Measurements from ENCODE around the gene MAL. TPM values are rescaled to one million over a fixed set of nuclear protein-coding genes. Genes with fewer than 3 reads are reported as not detected.

The MAL gene
- total RNA-seq, 1 experiment from 2014 or later = 1.6 TPM

DNA sequence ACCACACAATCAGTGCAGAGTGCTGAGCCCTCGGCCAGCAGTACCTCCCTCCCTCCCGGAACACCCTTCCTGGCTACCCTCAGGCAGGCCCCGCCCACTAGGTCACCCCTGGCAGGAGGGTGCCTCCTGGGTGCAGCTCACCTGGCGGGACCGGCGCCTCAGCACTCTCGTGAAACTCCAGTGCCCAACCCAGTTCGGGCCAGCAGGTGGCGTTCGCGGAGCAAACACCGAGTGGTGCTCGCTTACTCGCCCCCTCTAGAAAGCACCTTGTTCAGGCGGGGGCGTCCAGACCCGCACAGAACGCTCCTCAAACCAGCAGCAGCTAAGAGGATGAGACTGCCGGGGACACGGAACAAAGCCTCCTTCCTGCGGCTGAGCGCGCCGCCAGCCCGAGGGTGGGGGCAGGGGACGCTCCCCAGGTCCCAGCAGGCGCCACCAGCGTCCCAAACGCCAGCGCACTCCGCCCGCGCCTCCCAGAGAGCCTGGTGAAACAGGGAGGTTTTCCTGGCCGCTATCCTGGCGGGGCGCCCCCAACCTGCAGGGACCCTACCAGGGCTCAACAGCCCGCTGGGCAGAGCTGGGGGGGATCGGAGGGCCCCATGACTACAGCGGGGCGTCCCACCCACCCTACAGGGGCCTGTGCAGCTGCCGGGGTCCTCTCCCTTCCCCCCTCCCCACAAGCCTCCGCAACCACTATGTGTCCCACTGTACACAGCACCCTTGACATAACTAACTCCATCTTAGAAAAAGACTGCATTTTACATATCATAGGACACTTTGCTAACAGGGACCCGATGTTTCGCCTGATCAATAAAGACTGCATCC is 51.4 kb downstream of the MAL start:
- TF ChIP-seq, protein P1, sequence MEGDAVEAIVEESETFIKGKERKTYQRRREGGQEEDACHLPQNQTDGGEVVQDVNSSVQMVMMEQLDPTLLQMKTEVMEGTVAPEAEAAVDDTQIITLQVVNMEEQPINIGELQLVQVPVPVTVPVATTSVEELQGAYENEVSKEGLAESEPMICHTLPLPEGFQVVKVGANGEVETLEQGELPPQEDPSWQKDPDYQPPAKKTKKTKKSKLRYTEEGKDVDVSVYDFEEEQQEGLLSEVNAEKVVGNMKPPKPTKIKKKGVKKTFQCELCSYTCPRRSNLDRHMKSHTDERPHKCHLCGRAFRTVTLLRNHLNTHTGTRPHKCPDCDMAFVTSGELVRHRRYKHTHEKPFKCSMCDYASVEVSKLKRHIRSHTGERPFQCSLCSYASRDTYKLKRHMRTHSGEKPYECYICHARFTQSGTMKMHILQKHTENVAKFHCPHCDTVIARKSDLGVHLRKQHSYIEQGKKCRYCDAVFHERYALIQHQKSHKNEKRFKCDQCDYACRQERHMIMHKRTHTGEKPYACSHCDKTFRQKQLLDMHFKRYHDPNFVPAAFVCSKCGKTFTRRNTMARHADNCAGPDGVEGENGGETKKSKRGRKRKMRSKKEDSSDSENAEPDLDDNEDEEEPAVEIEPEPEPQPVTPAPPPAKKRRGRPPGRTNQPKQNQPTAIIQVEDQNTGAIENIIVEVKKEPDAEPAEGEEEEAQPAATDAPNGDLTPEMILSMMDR (conservative IDR thresholded peaks at IDR 0.05; ENCODE audit: low read depth, low read length) = peak; percentile 89
- no peak for TF ChIP-seq EZH2 (IDR thresholded peaks at IDR 0.05; ENCODE audit: low read length, unreplicated experiment)
- no peaks in the 10 kb centered on the region for H3K36me3 ChIP-seq (ENCODE audit: low read depth, low read length)
- H3K4me1 ChIP-seq (ENCODE audit: insufficient read depth, low read length) = peaks cover 10% of the 10 kb centered on the region; the same call in 1 of the 2 replicates
- H3K79me2 ChIP-seq (ENCODE audit: low read length) = no peaks in the 10 kb centered on the region
- intact Hi-C loops (cut with micrococcal nuclease) = loop anchor here (2.0 kb wide), 1 partner anchor 38 kb away; no protein-coding TSS in a partner anchor
- no peaks in the 10 kb centered on the region for H4K20me1 ChIP-seq (ENCODE audit: low read length)
- H2AFZ ChIP-seq (ENCODE audit: low read length) = peak overlapping the region; percentile 98
- TSS peak; percentile 26 for BruUV-seq (replicated peaks)
- no peaks in the 10 kb centered on the region for H3K27me3 ChIP-seq (ENCODE audit: low read length)
- no peaks in the 10 kb centered on the region for H3K9me2 ChIP-seq (replicated peaks; ENCODE audit: low read length)
- CTCF ChIA-PET = interaction anchor here (0.6 to 0.7 kb wide), 4 partner anchors 13 to 55 kb away, joined by 3 to 6 read pairs (median 4); no protein-coding TSS in a partner anchor
- peak overlapping the region; percentile 39 for H3K9ac ChIP-seq (ENCODE audit: low read length)
- ATAC-seq (peak; percentile 92), DNase-seq (peak; percentile 93)
- H3K9me3 ChIP-seq (ENCODE audit: low read length) = no peaks in the 10 kb centered on the region
- H3K27ac ChIP-seq (ENCODE audit: low read length) = no peak overlapping the region
- POLR2A ChIA-PET (ENCODE audit: unreplicated experiment) = no interaction called here
- no peaks in the 10 kb centered on the region for H3F3A ChIP-seq (ENCODE audit: low read length, unreplicated experiment)
- H3K4me3 ChIP-seq (ENCODE audit: low read length) = peak overlapping the region; percentile 84
- H3K4me2 ChIP-seq (ENCODE audit: low read length) = peak overlapping the region; percentile 99

DNA sequence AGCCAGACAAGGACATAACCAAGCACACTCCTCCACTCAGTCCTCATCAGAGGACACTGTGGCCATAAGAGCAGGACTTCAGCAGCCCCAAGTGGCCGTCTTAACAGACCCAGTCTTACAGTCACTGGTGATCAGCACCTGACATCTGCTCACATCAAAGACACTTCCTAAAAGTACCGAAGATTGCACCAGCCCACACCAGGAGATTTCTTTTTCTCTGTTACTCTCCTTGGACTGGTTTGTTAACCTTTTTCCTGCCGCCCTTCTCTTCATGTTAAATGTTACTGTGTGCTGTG is 52.0 kb downstream of the MAL start:
- peak; percentile 51 for ATAC-seq
- CTCF ChIA-PET = no interaction called here
- H3K4me2 ChIP-seq (ENCODE audit: low read length) = peak overlapping the region; percentile 99

More for the DNA sequence above, 52.0 kb downstream of the MAL start:
- Histone ChIP-seq H3F3A (ENCODE audit: low read length, unreplicated experiment) (no peaks in the 10 kb centered on the region), H3K9ac (ENCODE audit: low read length) (no peak overlapping the region), H3K4me3 (ENCODE audit: low read length) (peak overlapping the region; percentile 84; the same call in 1 of the 2 replicates), H4K20me1 (ENCODE audit: low read length) (no peaks in the 10 kb centered on the region), H3K27ac (ENCODE audit: low read length) (no peak overlapping the region), H3K4me1 (ENCODE audit: insufficient read depth, low read length) (peaks cover 10% of the 10 kb centered on the region; the same call in 1 of the 2 replicates), H3K9me2 (replicated peaks; ENCODE audit: low read length) (no peaks in the 10 kb centered on the region), H3K36me3 (ENCODE audit: low read depth, low read length) (no peaks in the 10 kb centered on the region), H3K9me3 (ENCODE audit: low read length) (no peaks in the 10 kb centered on the region), H3K79me2 (ENCODE audit: low read length) (no peaks in the 10 kb centered on the region), H3K27me3 (ENCODE audit: low read length) (no peaks in the 10 kb centered on the region), H2AFZ (ENCODE audit: low read length) (peak overlapping the region; percentile 98)
- intact Hi-C loops (cut with micrococcal nuclease) = loop anchor here (2.0 kb wide), 1 partner anchor 37 kb away; no protein-coding TSS in a partner anchor
- POLR2A ChIA-PET (ENCODE audit: unreplicated experiment) = no interaction called here
- no peak for TF ChIP-seq EZH2 (IDR thresholded peaks at IDR 0.05; ENCODE audit: low read length, unreplicated experiment)
- no peak for TF ChIP-seq EZH2phosphoT487 (IDR thresholded peaks at IDR 0.05; ENCODE audit: borderline replicate concordance, low read length)
- TF ChIP-seq, protein P1 (conservative IDR thresholded peaks at IDR 0.05; ENCODE audit: low read depth, low read length) = no peak
- peak; percentile 40 for DNase-seq
- BruUV-seq (replicated peaks) = no TSS peak
